Measurements from ENCODE around the gene RFTN1. TPM values are rescaled to one million over a fixed set of nuclear protein-coding genes. Genes with fewer than 3 reads are reported as not detected.

The RFTN1 gene
- total RNA-seq, 1 donor from 2014 or later = 53.4 TPM

DNA sequence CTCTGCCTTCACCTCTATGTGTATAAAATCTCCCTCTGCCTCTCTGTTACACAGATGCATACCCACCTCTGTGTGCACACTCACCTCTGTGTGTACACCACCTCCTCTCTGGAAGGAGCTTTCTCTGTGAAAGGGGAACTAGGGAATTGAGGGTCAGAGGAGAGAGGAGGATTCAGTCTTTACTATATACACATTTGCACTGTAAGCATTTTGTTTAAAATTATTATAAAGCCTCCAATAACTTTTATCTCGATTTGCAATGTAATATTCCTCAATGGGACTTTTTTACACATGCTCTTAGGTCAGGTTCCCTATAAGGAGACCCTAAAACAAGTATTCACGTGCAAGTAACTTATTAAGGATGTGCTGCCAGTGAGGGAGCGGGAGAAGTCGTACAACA, 166.0 kb downstream of the RFTN1 start:
- H3K4me1 Mint-ChIP-seq (ENCODE audit: low read depth) = peaks cover 30% of the 10 kb centered on the region
- H3K36me3 Mint-ChIP-seq (ENCODE audit: low read depth) = peaks cover 15% of the 10 kb centered on the region

DNA sequence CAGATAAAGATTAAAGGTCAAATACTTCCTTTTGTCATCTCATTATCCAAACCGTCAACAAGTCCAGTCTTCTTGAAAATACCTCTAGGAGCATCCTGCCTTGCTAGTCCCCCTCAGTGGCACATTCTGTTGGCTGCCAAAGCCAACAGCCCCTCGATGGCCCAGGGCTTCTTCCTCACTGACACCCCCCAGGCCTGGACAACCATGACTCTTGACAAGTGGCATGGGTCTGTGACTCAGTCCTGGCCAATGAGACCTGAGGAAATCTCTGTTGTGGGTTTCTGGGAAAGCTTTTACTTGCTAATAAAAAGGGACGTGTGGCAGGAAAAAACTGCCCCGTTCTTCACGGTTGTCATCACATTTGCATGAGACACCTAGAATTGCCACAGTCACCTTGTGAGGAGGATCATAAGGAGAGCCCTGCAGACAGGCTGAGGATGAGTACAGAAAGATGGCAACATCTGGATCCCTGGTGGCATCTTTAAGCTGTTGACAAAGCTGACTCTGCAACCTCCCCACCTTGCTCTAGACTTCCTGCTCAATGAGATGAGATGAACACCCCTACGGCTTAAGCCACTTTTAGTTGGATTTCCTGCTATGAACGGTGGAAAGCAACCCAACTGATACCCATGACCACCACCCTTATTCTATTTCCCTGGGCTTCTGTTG, 167.0 kb downstream of the RFTN1 start:
- TF ChIP-seq, protein P1, sequence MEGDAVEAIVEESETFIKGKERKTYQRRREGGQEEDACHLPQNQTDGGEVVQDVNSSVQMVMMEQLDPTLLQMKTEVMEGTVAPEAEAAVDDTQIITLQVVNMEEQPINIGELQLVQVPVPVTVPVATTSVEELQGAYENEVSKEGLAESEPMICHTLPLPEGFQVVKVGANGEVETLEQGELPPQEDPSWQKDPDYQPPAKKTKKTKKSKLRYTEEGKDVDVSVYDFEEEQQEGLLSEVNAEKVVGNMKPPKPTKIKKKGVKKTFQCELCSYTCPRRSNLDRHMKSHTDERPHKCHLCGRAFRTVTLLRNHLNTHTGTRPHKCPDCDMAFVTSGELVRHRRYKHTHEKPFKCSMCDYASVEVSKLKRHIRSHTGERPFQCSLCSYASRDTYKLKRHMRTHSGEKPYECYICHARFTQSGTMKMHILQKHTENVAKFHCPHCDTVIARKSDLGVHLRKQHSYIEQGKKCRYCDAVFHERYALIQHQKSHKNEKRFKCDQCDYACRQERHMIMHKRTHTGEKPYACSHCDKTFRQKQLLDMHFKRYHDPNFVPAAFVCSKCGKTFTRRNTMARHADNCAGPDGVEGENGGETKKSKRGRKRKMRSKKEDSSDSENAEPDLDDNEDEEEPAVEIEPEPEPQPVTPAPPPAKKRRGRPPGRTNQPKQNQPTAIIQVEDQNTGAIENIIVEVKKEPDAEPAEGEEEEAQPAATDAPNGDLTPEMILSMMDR (IDR thresholded peaks at IDR 0.05) = no peak
- H3K9me3 Mint-ChIP-seq (ENCODE audit: low read depth) = peaks cover 3% of the 10 kb centered on the region
- no peak for DNase-seq (ENCODE audit: low spot score)

More for the DNA sequence above, 166.0 kb downstream of the RFTN1 start:
- Mint-ChIP-seq H3K9me3 (ENCODE audit: low read depth) (no peaks in the 10 kb centered on the region), H3K27ac (ENCODE audit: unreplicated experiment) (no peak overlapping the region), H3K4me3 (ENCODE audit: unreplicated experiment) (no peak overlapping the region), H3K27me3 (ENCODE audit: low read depth) (no peaks in the 10 kb centered on the region)
- TF ChIP-seq, protein P1 (IDR thresholded peaks at IDR 0.05) = no peak
- no peak for DNase-seq (ENCODE audit: low spot score)

DNA sequence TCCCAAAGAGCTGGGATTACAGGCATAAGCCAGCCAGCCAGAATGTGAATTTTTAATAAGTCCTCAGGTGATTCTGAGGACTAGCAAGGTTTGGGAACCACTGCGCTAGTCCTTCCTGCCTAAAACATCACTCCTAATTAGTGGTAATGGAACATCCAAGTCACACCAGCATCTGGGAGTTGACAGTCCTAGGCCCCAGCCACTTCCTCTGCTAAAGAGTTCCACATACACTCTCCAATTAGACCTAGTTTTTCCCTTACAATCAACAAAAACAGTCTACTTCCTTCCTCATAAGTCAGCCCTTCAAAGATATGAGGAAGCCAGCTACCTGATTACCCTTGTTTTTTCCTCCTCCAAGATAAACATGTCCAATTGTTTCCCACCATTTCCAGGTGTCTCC, 170.4 kb downstream of the RFTN1 start:
- Mint-ChIP-seq H3K27ac (ENCODE audit: unreplicated experiment) (no peak overlapping the region), H3K36me3 (ENCODE audit: low read depth) (peaks cover 10% of the 10 kb centered on the region)
- DNase-seq (ENCODE audit: low spot score) = no peak

More for the DNA sequence above, 167.0 kb downstream of the RFTN1 start:
- Mint-ChIP-seq H3K36me3 (ENCODE audit: low read depth) (peaks cover 15% of the 10 kb centered on the region), H3K27me3 (ENCODE audit: low read depth) (no peaks in the 10 kb centered on the region), H3K4me1 (ENCODE audit: low read depth) (peaks cover 23% of the 10 kb centered on the region), H3K4me3 (ENCODE audit: unreplicated experiment) (no peak overlapping the region), H3K27ac (ENCODE audit: unreplicated experiment) (no peak overlapping the region)

DNA sequence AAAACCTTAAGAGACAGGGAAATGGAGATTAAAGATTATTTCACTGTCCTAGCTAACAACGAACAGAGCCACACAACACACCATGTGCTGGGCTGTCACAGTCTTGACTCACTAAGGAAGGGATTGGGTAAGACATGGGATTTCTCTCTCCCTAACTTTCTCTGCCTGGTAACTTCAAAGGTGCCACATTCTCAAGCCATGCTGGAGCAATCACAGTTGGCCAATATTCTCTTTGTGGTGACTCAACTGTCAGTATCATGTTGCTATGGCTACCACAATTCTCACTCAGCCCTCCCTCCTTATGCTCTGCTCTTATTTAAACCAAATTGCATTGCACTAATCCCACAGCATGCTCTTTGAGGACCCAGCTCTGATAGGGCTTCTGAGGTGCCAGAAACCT, 174.5 kb downstream of the RFTN1 start:
- TF ChIP-seq, protein P1 (IDR thresholded peaks at IDR 0.05) = no peak
- H3K4me1 Mint-ChIP-seq (ENCODE audit: low read depth) = peaks cover 13% of the 10 kb centered on the region
- no peaks in the 10 kb centered on the region for H3K27me3 Mint-ChIP-seq (ENCODE audit: low read depth)
- no peak for DNase-seq (ENCODE audit: low spot score)
- H3K27ac Mint-ChIP-seq (ENCODE audit: unreplicated experiment) = peak overlapping the region; percentile 71
- no peak overlapping the region for H3K4me3 Mint-ChIP-seq (ENCODE audit: unreplicated experiment)
- H3K36me3 Mint-ChIP-seq (ENCODE audit: low read depth) = peaks cover 20% of the 10 kb centered on the region
- peaks cover 16% of the 10 kb centered on the region for H3K9me3 Mint-ChIP-seq (ENCODE audit: low read depth)

More for the DNA sequence above, 170.4 kb downstream of the RFTN1 start:
- no peak overlapping the region for H3K4me3 Mint-ChIP-seq (ENCODE audit: unreplicated experiment)
- TF ChIP-seq, protein P1 (IDR thresholded peaks at IDR 0.05) = no peak
- H3K9me3 Mint-ChIP-seq (ENCODE audit: low read depth) = peaks cover 3% of the 10 kb centered on the region
- peaks cover 7% of the 10 kb centered on the region for H3K4me1 Mint-ChIP-seq (ENCODE audit: low read depth)
- no peaks in the 10 kb centered on the region for H3K27me3 Mint-ChIP-seq (ENCODE audit: low read depth)

DNA sequence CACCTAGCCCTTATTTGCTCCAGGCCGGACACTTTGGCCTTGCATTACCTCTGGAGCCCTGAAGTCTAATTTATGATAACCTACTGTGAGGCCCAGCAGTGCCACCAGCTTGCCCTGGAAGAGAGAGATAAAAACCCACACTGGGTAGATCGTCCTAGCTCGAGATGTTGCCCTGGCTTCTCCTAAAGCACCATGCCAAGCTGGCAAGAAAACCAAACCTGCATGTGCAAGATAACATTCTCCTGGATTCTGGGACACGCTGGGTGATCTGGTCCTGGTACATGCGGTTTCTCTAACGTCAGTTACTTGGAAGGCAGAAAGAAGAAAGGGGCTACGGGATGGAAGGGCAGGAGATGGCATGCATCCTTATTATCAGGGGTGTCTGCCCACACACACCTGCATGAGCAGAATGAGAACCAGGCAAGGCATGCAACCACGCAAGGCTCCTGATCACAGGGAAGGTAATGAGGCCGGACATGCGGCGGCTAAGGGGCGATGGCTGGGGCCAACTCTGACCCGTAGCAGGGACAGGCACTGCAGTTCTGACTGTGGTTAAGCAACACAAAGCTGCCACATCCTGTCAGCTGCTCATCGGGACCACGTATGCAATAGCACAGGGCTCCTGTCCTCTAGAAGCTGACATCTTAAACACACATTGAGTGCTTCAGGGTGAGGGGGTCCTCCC, 175.5 kb downstream of the RFTN1 start:
- no peak for DNase-seq (ENCODE audit: low spot score)
- H3K27ac Mint-ChIP-seq (ENCODE audit: unreplicated experiment) = peak overlapping the region; percentile 71
- peaks cover 19% of the 10 kb centered on the region for H3K4me1 Mint-ChIP-seq (ENCODE audit: low read depth)
- peaks cover 16% of the 10 kb centered on the region for H3K9me3 Mint-ChIP-seq (ENCODE audit: low read depth)
- H3K36me3 Mint-ChIP-seq (ENCODE audit: low read depth) = peaks cover 19% of the 10 kb centered on the region
- no peak overlapping the region for H3K4me3 Mint-ChIP-seq (ENCODE audit: unreplicated experiment)
- TF ChIP-seq, protein P1 (IDR thresholded peaks at IDR 0.05) = no peak
- no peaks in the 10 kb centered on the region for H3K27me3 Mint-ChIP-seq (ENCODE audit: low read depth)
